Endodermal cell (in vitro differentiated cells): ENCODE data around the gene CTBP1. TPM values are rescaled to one million over a fixed set of nuclear protein-coding genes. Genes with fewer than 3 reads are reported as not detected.
A peak's percentile ranks its signal among the peaks of the same experiment; 100 is the strongest.

Experiments used
- DNase-seq: peaks from one replicate; pipeline ENCODE4 v3.0.0-alpha.2; 2017
- H3K27ac ChIP-seq: 2 replicates; pipeline ENCODE4 v1.5.1; 2013; ENCODE audit warnings: mild to moderate bottlenecking, low read depth, low read length, moderate library complexity
- H3K27me3 ChIP-seq: 2 replicates; pipeline ENCODE4 v1.6.1; 2013; ENCODE audit warnings: mild to moderate bottlenecking, low read length, moderate library complexity; ENCODE audit not compliant: insufficient read depth, control insufficient read depth, poor library complexity, severe bottlenecking
- H3K36me3 ChIP-seq: 2 replicates; pipeline ENCODE4 v1.7.0; 2013; ENCODE audit warnings: mild to moderate bottlenecking, low read length, moderate library complexity; ENCODE audit not compliant: control insufficient read depth, insufficient read depth
- H3K4me1 ChIP-seq: one replicate; pipeline ENCODE4 v1.7.0; 2013; ENCODE audit warnings: low read length; ENCODE audit not compliant: control insufficient read depth, insufficient read depth
- H3K4me3 ChIP-seq: 2 replicates; pipeline ENCODE4 v1.5.1; 2013; ENCODE audit warnings: mild to moderate bottlenecking, low read length, moderate library complexity
- H3K9ac ChIP-seq: 2 replicates; pipeline ENCODE4 v1.6.1; 2013; ENCODE audit warnings: mild to moderate bottlenecking, low read length, moderate library complexity; ENCODE audit not compliant: poor library complexity, severe bottlenecking; ENCODE audit errors: extremely low read depth
- H3K9me3 ChIP-seq: 2 replicates; pipeline ENCODE4 v1.6.1; 2013; ENCODE audit warnings: mild to moderate bottlenecking, low read length, moderate library complexity; ENCODE audit not compliant: control insufficient read depth
- H3K27ac Mint-ChIP-seq: 2 replicates; pipeline ENCODE4 v1.8.0; 2020; ENCODE audit warnings: mixed read lengths
- H3K27me3 Mint-ChIP-seq: 2 replicates; pipeline ENCODE4 v1.8.0; 2021; ENCODE audit warnings: mild to moderate bottlenecking, mixed read lengths; ENCODE audit not compliant: insufficient read depth
- H3K36me3 Mint-ChIP-seq: 2 replicates; pipeline ENCODE4 v1.8.0; 2020; ENCODE audit warnings: low read depth, mixed read lengths
- H3K4me1 Mint-ChIP-seq: 2 replicates; pipeline ENCODE4 v1.8.0; 2020; ENCODE audit warnings: mixed read lengths
- H3K4me3 Mint-ChIP-seq: 2 replicates; pipeline ENCODE4 v1.8.0; 2020; ENCODE audit warnings: mild to moderate bottlenecking, moderate library complexity, mixed read lengths
- H3K9me3 Mint-ChIP-seq: 2 replicates; pipeline ENCODE4 v1.8.0; 2020; ENCODE audit warnings: mild to moderate bottlenecking, mixed read lengths
- WGBS, 2 experiments: methylation state at CpG; one replicate each; pipeline versions ENCODE4 v1.1.5 to v1.1.7; 2013; ENCODE audit warnings: missing lambda C conversion rate in 2 of 2, mixed read lengths in 1 of 2; ENCODE audit not compliant: insufficient coverage in 1 of 2, insufficient read length in 1 of 2; 5-methylcytosine and 5-hydroxymethylcytosine counted together
- total RNA-seq, 2 donors: library from RNA; stranded (reverse); fragmentation: NEBNext Ultra II Directional in 1 of 2; extraction: Animal tissue kit (Norgen Biotek cat#: 25700) in 1 of 2; gene quantifications; 2 replicates in 1 of 2; 3 replicates in 1 of 2; pipeline ENCODE4 v1.2.1, GENCODE V29; 2021
- TF ChIP-seq, protein P1 (sequence below): fragments of 200-600 bp; sonication (generic); conservative IDR thresholded peaks from 2 replicates; pipeline ENCODE4 v1.5.0; 2021; ENCODE audit warnings: antibody characterized with exemption, mild to moderate bottlenecking

CTBP1 gene
- total RNA-seq, 2 donors from 2014 or later = 181 to 189 TPM

DNA sequence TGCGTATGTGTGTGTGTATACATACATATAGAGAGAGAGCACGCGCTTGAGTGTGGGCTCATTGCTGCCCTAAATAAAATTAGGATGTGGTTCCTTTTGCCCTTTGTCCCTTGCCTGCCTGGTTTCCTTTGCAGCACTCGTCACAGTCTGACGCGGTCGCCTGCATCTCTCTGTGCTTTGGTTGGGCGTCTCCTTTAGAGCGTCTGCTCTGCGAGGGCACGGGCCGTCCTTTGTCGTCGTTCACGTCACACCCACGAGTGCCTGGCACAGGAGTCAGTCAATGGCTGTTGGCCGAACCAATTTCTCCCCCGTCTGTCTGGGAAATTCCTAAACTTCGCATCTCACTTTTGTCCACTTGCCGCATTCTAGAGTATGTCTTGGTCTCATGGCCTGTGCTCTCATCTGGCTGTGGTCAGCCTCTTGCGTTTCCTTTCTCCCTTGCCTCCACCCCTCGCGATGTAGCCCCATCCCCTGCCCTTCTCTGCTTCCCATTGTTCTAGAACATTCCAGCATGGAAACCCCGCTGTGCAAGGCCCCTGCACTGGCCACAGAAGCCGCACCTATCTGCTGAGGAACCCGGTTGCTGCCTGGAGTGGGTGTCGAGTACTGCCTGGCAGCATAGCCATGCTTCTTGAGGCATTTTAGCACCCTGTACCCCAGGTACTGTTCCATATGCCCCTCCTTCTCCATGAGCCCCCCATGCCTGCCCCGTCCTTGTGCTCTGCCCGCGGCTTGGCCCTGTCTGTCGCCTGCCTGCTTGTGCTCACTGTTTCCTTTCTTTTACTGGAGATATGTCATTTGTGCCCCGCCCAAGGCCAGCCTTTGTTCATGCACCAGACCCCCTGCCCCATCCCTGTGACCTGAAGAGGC lies 48.8 kb upstream of the CTBP1 start:
- Histone ChIP-seq H3K9ac (no peak overlapping the region), H3K9me3 (no peaks in the 10 kb centered on the region), H3K27me3 (no peaks in the 10 kb centered on the region), H3K4me1 (peaks cover 2% of the 10 kb centered on the region), H3K27ac (no peak overlapping the region), H3K4me3 (no peak overlapping the region), H3K36me3 (peaks cover 29% of the 10 kb centered on the region)
- peaks cover 18% of the 10 kb centered on the region for H3K4me1 Mint-ChIP-seq
- TF ChIP-seq, protein P1, sequence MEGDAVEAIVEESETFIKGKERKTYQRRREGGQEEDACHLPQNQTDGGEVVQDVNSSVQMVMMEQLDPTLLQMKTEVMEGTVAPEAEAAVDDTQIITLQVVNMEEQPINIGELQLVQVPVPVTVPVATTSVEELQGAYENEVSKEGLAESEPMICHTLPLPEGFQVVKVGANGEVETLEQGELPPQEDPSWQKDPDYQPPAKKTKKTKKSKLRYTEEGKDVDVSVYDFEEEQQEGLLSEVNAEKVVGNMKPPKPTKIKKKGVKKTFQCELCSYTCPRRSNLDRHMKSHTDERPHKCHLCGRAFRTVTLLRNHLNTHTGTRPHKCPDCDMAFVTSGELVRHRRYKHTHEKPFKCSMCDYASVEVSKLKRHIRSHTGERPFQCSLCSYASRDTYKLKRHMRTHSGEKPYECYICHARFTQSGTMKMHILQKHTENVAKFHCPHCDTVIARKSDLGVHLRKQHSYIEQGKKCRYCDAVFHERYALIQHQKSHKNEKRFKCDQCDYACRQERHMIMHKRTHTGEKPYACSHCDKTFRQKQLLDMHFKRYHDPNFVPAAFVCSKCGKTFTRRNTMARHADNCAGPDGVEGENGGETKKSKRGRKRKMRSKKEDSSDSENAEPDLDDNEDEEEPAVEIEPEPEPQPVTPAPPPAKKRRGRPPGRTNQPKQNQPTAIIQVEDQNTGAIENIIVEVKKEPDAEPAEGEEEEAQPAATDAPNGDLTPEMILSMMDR = no peak
- WGBS, 2 experiments = 80 to 84% methylated on average over 23 to 32 of the region's 32 CpGs
- peaks cover 47% of the 10 kb centered on the region for H3K36me3 Mint-ChIP-seq
- peak overlapping the region; percentile 54 for H3K27ac Mint-ChIP-seq
- peak; percentile 78 for DNase-seq
- no peaks in the 10 kb centered on the region for H3K9me3 Mint-ChIP-seq
- no peaks in the 10 kb centered on the region for H3K27me3 Mint-ChIP-seq
- no peak overlapping the region for H3K4me3 Mint-ChIP-seq

- H3K27ac ChIP-seq = peak overlapping the region; percentile 24
- no peaks in the 10 kb centered on the region for H3K27me3 ChIP-seq
- Mint-ChIP-seq H3K9me3 (no peaks in the 10 kb centered on the region), H3K27ac (peak overlapping the region; percentile 74), H3K4me1 (peaks cover 19% of the 10 kb centered on the region), H3K4me3 (no peak overlapping the region), H3K27me3 (no peaks in the 10 kb centered on the region), H3K36me3 (peaks cover 51% of the 10 kb centered on the region)
- no peak overlapping the region for H3K9ac ChIP-seq
- no peaks in the 10 kb centered on the region for H3K9me3 ChIP-seq
- H3K4me1 ChIP-seq = peaks cover 2% of the 10 kb centered on the region
- H3K4me3 ChIP-seq = no peak overlapping the region
- H3K36me3 ChIP-seq = peaks cover 31% of the 10 kb centered on the region
- TF ChIP-seq, protein P1 = no peak
- no peak for DNase-seq
- WGBS, 2 experiments = 89 to 93% methylated on average over 17 to 22 of the region's 22 CpGs
Measured at GRCh38 chr4:1297023-1297395, 48.1 kb upstream of the CTBP1 start.

GRCh38 chr4:1296324-1297022 lies 47.5 kb upstream of the CTBP1 start:
- peaks cover 25% of the 10 kb centered on the region for H3K4me1 Mint-ChIP-seq
- peak; percentile 36 for DNase-seq
- Histone ChIP-seq H3K27me3 (no peaks in the 10 kb centered on the region), H3K4me3 (no peak overlapping the region), H3K9ac (no peak overlapping the region), H3K9me3 (no peaks in the 10 kb centered on the region), H3K27ac (no peak overlapping the region), H3K4me1 (peaks cover 4% of the 10 kb centered on the region), H3K36me3 (peaks cover 26% of the 10 kb centered on the region)
- no peak overlapping the region for H3K4me3 Mint-ChIP-seq
- peaks cover 50% of the 10 kb centered on the region for H3K36me3 Mint-ChIP-seq
- 88 to 91% methylated on average over 16 to 18 of the region's 18 CpGs for WGBS, 2 experiments
- H3K27ac Mint-ChIP-seq = peak overlapping the region; percentile 74
- TF ChIP-seq, protein P1 = no peak
- H3K27me3 Mint-ChIP-seq = no peaks in the 10 kb centered on the region
- H3K9me3 Mint-ChIP-seq = no peaks in the 10 kb centered on the region
